GM12874 (cell line): ENCODE measurements around the gene LRIG3.

Experiments used
- CTCF ChIP-seq: IDR thresholded peaks from 2 replicates; pipeline ENCODE4 v1.5.1; 2011; ENCODE audit warnings: low read depth, mild to moderate bottlenecking, control low read depth, low read length, moderate library complexity; ENCODE audit not compliant: insufficient read depth

The LRIG3 gene

GRCh38 chr12:58920961-58921861 is 907 bp upstream of the LRIG3 start:
- no peak for TF ChIP-seq CTCF

GRCh38 chr12:58919231-58920101 is 838 bp downstream of the LRIG3 start:
- TF ChIP-seq CTCF: no peak

DNA sequence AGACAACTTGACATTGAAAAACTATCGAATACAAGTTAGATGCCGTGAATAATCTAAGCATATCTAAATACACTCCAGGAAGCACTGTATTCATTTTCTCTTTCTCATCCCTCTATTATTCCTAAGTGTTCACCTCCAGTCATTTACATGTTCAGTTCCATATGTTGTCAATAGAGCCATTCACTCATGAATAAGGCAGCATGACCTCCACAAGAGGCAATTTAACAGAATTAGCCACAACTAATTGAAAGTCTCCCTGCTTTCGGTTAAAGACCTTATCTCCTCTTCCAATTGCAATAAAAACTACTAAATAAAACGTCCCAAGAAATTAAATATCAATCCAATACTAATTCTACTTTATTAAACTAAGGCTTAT is 1.8 kb downstream of the LRIG3 start:
- TF ChIP-seq CTCF: no peak

DNA sequence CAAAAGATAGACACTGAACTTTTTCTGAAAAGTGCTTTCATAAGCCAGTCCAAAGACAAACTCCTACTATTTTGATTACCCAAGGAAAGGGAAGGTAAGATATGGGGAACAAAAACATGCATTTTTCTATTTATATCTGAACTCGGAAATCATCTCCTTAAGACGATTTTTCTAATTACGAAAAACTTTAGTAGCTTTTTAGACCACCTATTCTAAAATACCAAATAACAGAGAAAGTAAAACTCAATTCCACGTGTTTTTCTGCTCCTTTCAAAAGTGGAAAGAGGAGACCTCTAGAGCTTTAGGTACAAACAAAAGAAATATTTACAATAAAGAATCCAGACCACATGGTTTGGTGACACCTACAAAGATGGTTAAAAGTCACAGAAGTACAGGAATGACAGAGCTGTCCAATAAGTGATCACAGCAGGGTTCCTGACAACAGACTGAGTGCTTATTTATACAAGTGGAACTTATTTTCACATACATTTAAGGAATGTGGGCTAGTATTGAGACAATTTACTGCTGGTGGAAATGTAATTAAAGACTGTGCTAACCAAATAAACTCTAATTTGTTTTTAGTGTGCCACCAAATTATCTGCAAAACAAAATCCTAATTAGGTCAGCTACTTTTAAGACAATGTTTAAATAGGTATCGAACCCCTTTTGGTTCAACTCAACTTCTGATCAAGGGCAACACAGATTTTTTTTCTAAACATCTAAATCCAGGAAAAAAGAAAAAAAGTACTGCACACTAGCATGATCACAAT is 2.4 kb downstream of the LRIG3 start:
- no peak for TF ChIP-seq CTCF

DNA sequence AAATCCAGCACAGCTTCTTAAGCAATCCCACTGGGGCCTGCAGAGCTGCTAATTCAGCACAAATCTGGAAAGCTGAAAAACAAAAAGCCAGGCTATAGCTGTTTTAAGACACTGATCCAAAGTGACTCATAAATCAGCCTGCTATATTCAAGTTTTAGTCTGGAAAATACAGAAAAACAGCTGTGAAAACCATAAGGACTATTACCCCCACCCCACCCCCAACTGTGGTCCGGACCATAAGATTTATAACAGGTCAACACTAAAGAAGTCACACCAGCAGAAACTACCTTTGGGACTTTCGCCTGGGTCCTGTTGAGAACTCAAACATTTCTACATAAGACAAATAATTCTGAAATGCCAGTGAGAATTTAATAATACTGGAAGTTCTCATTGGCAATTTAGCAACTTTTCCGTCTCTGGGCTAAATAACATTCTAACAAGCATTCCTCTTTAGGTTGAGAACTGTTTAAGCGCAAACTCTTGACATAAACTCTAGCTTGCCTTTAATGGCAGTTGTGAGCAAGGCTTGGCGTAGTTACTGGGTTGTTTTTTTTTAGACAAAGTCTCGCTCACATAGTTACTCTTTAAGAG is 3.3 kb downstream of the LRIG3 start:
- TF ChIP-seq CTCF: no peak

DNA sequence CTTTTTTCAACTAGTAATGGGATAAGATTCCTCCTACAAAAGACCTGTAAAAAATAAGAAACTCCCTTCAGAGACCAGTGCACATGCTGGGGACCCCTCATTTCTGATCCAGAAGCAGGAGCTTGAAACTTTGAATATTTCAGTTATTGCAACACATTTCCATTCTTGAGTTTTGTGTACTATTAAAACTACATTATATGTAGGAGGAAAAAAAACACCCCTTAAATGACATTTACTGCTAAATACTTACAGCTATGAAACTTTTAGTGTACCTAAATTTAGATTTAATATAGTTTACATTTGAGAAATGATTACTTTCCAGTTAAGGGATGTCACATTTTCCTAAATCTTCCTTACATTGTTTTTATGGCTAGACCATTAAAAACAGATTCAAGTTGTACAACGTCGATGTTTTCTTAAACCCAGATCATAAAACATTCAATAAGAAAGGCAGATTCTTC is 4.1 kb downstream of the LRIG3 start:
- TF ChIP-seq CTCF: no peak
